Stimulated activated CD8-positive, alpha-beta memory T cell treated with anti-CD3 and anti-CD28 coated beads, Interleukin-15, amount 100 ng/mL, for 4 hours (primary cell): Measurements from ENCODE around the gene IL1F10.

Experiments
- DNase-seq, 2 donors: peaks; one replicate each; pipeline ENCODE4 v3.0.0-alpha.2; 2020; ENCODE audit warnings: low read depth in 2 of 2

Gene IL1F10

GRCh38 chr2:113067681-113068080 is at the start of gene IL1F10:
Gene IL1F10, plus strand, starts transcription at chr2:113067970. Its CDS starts 4,769 bp downstream, at chr2:113072739.
- DNase-seq, result no peak

DNA sequence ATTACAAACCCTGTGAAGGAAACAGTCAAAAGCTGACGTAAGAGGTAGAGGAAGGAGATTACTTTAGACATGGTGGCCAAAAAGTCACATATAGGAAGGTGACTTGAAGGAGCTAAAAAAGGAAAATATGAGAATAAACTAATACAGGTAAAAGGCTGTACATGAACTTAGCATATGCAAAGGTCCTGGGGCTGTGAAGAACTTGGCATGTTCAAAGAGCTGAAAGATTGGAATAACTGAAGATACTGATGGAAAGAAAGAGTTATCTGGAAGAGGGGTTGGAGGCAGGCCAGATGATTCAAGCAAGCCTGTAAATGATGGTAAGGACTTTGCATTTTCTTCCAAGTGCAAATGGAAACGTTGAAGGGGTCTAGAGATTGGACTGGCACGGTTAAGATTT is 49.3 kb upstream of the IL1F10 start:
- DNase-seq, result no peak

- DNase-seq, result no peak
Observed at GRCh38 chr2:113021312-113021711, 46.5 kb upstream of the IL1F10 start.

- DNase-seq, result no peak
Observed at GRCh38 chr2:113024764-113025163, 43.0 kb upstream of the IL1F10 start.

DNA sequence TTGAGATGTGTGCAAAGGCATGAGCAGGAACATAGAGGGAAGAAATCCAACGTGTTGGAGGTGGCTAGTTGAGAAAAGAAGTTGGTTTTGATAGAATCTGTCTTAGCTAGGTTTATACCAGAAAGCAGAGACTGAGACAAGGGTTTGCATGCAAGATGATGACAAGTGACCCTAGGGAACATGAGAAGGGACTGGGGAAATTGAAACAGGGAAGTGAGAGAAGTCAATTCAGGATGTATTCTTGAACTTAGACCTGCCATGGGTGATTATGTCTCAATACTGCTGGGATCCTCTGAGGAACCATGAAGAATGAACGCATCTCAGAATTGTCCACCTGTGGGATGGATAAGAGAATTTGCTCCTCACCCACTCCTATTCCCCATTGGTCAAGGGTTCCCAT is 42.0 kb upstream of the IL1F10 start:
- DNase-seq, result no peak

GRCh38 chr2:113027691-113028090 is 40.1 kb upstream of the IL1F10 start:
- no peak for DNase-seq

DNA sequence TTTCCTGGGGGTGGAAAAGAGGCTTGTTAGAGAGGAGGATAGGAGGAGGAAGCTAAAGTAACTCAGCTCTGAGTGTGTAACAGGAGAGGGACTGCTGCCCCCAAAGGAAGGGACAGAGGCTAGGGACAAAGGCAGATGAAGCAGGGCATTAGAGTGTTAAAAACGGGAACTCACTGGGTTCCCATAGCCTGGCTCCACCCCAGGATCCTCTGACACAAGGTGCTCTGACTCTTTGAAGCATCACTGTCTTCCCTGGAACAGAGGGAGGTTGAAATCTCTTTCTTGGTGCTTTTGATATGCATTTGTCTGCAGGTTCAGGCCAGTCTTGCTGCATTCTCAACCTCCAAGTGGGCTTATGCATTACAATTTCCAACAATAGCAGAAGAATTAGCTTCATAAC is 39.7 kb upstream of the IL1F10 start:
- DNase-seq, result no peak

- DNase-seq, result no peak
Observed at GRCh38 chr2:113032737-113033136, 35.0 kb upstream of the IL1F10 start.

DNA sequence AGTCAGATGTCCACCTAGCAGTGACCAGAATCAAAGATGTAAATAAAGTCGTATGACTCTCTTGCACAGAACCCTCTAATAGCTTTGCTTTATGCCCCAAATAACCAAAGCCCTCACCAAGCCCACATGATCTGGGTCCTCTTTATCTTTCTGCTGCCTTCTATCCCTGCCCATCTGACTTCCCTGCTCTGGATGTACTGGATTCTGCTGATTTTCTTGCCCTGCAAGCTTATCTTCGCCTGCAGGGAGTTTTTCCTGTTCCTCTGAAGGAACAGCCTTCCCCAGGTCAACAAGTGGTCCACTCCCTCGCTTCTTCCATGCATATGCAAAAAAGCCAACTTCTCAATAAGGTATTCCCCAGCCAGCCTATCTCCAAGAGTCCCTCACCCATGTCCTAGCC is 33.8 kb upstream of the IL1F10 start:
- no peak for DNase-seq

- no peak for DNase-seq
Observed at GRCh38 chr2:113036763-113037162, 31.0 kb upstream of the IL1F10 start.

DNA sequence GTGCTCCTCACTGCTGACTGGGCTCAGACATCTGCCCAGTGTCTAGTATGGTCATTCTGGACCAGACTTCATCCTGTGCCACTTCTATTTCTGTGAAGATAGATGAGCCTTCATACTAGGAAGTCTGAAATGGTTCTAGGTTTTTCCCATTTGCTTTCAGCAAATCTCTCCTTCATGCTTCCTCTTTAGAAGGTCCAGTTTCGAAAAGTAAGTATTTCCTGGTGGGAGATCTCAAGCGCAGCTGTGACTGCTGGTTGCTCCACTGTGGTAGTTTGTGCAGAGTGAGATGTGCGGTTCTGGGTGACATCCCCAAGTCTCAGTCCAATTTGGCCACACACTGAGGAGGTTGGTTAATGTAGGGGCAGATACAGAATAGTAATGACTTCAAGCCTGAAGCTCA is 29.5 kb upstream of the IL1F10 start:
- DNase-seq, result no peak

GRCh38 chr2:113039158-113039557 is 28.6 kb upstream of the IL1F10 start:
- DNase-seq, result no peak

- DNase-seq, result no peak
Observed at GRCh38 chr2:113039719-113040118, 28.1 kb upstream of the IL1F10 start.

- no peak for DNase-seq
Observed at GRCh38 chr2:113041871-113042270, 25.9 kb upstream of the IL1F10 start.

DNA sequence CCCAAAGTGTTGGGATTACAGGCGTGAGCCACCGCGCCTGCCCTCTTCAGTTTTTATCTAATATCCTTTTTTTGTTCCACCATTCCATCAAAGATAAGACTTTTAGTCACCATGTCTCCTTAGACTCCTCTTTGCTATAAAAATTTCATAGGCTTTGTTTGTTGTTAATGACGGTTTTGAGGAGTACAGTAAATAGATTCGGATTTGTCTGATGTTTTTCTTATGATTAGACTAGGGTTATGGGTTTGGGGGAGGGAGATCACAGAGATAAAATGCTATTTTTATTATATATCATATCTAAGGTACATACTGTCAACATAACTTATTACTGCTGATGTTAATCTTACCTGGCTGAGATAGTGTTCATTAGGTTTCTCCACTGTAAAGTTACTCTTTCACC is 21.3 kb upstream of the IL1F10 start:
- no peak for DNase-seq

GRCh38 chr2:113050921-113051895 is 16.6 kb upstream of the IL1F10 start:
- DNase-seq, result no peak

DNA sequence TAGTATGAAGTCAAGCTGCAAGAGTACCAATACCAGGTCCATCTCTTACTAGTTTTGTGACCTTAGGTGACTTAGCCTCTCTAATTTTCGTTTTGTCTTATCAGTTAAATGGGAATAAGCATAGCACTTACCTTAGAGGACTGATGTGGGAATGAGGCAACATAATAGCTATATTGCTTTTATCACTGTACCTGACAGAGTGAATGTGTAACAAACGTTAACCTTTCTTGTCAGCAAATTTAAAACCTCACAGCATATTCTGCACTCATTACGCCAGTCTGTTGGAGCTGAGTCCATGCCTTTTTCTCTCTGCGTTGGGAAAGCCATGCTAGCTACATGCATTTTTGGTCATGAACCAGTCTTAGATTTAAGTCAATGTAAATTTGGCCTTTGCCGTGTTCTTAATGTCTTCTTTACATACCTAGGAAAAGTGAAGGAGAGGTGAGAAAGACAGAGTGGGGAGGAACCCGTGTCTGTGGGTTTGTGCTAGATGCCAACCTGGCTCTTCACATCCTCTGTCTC is 15.3 kb upstream of the IL1F10 start, which contains the start of gene IL36B:
Gene IL36B (minus strand): TSS at position 472 of the 522 bp plus-strand sequence.
- no peak for DNase-seq

DNA sequence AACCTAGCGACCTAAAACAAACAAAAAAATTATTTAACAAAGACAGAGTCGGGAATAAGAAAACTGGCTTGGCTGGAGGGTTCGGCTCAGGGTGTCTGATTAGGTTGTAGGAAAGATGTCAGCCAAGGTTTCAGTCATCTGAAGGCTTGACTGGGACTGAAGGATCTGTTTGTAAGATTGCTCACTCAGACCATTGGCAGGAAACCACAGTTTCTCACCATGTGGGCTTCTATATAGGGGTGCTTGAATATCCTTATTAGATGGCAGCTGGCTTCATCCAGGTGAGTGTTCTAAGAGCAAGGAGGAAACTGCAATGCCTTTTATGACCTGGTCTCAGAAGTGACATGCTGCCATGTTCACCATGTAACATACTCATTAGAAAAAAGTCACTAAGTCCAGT is 14.1 kb upstream of the IL1F10 start:
- no peak for DNase-seq

GRCh38 chr2:113054066-113054465 is 13.7 kb upstream of the IL1F10 start:
- no peak for DNase-seq

DNA sequence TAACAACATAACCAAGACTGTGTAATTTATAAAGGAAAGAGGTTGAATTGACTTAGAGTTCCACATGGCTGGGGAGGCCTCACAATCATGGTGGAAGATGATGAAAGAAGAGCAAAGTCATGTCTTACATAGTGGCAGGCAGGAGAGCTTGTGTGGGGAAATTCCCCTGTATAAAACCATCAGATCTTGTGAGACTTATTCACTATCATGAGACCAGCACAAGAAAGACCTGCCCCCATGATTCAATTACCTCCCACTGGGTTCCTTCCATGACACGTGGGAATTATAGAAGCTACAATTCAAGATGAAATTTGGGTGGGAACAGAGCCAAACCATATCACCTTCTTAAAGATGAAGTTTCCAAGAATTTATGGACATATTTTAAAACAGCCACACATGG is 11.2 kb upstream of the IL1F10 start:
- DNase-seq, result no peak

- DNase-seq, result no peak
Observed at GRCh38 chr2:113057117-113057516, 10.7 kb upstream of the IL1F10 start.

DNA sequence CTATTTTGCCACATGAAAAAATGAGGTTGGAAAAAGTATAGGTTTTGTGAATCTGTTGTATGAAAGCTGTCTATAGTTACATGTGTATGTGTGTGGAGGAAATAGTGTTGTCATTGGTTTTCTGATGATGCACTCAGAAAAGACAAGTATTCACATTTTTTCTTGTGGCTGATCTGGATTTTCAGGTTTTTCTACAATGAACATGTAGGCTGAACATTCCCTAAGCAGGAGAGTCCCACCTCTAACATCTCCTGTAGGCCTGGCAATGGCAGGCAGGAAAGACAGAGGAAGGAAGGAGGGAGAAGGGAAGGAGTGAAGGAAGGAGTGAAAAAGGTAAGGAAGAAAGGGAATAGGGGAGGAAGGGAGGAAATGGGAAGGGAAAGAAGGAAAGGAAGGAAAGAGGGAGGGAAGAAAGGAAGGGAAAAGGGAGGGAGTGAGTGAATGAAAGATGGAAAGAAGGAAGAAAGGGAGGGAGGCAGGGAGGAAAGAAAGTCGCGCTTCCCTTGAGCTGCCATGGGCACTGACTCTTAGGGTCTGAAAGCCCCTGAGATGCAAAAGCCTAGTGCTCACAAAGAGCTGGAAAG is 9.3 kb upstream of the IL1F10 start:
- no peak for DNase-seq
